Mesendoderm (in vitro differentiated cells): ENCODE measurements around the gene TMEM198.

Experiments
- DNase-seq: peaks from one replicate; pipeline ENCODE4 v3.0.0; 2013
- H2AK5ac ChIP-seq: 2 replicates; pipeline ENCODE4 v1.6.1; 2013; ENCODE audit warnings: low read length, inconsistent platforms
- H2BK120ac ChIP-seq: 2 replicates; pipeline ENCODE4 v1.6.1; 2013; ENCODE audit warnings: low read depth, mild to moderate bottlenecking, low read length, moderate library complexity, mixed read lengths
- H2BK15ac ChIP-seq: replicated peaks from 2 replicates; pipeline ENCODE4 v1.6.1; 2013; ENCODE audit warnings: low read depth, mild to moderate bottlenecking, moderate library complexity
- H2BK5ac ChIP-seq: 2 replicates; pipeline ENCODE4 v1.6.1; 2013; ENCODE audit warnings: low read length, inconsistent platforms
- H3K18ac ChIP-seq: 2 replicates; pipeline ENCODE4 v1.6.1; 2013; ENCODE audit warnings: mild to moderate bottlenecking, low read length, mixed read lengths
- H3K23ac ChIP-seq: one replicate; pipeline ENCODE4 v1.6.1; 2013; ENCODE audit warnings: low read length
- H3K27ac ChIP-seq: 2 replicates; pipeline ENCODE4 v1.5.1; 2013; ENCODE audit warnings: low read depth, mild to moderate bottlenecking, inconsistent platforms, low read length, moderate library complexity
- H3K27me3 ChIP-seq: 2 replicates; pipeline ENCODE4 v1.6.1; 2013; ENCODE audit warnings: low read length, control low read depth, mild to moderate bottlenecking, inconsistent platforms; ENCODE audit not compliant: insufficient read depth, poor library complexity
- H3K36me3 ChIP-seq: 2 replicates; pipeline ENCODE4 v1.6.1; 2013; ENCODE audit warnings: low read length, inconsistent platforms; ENCODE audit not compliant: control insufficient read depth, insufficient read depth
- H3K4ac ChIP-seq: one replicate; pipeline ENCODE4 v1.6.1; 2013; ENCODE audit warnings: low read depth, mild to moderate bottlenecking, low read length, moderate library complexity
- H3K4me1 ChIP-seq: 2 replicates; pipeline ENCODE4 v1.6.1; 2013; ENCODE audit warnings: low read depth, low read length, inconsistent platforms; ENCODE audit not compliant: control insufficient read depth
- H3K4me2 ChIP-seq: 2 replicates; pipeline ENCODE4 v1.6.1; 2013; ENCODE audit warnings: low read length
- H3K4me3 ChIP-seq: 2 replicates; pipeline ENCODE4 v1.5.1; 2013; ENCODE audit warnings: mild to moderate bottlenecking, low read length
- H3K56ac ChIP-seq: one replicate; pipeline ENCODE4 v1.6.1; 2013; ENCODE audit warnings: low read length
- H3K79me1 ChIP-seq: 2 replicates; pipeline ENCODE4 v1.6.1; 2013; ENCODE audit warnings: low read length, inconsistent platforms
- H3K79me2 ChIP-seq: 2 replicates; pipeline ENCODE4 v1.6.1; 2013; ENCODE audit warnings: mild to moderate bottlenecking, low read length; ENCODE audit not compliant: control insufficient read depth, insufficient read depth
- H3K9ac ChIP-seq: 2 replicates; pipeline ENCODE4 v1.6.1; 2013; ENCODE audit warnings: low read length, inconsistent platforms
- H4K5ac ChIP-seq: one replicate; pipeline ENCODE4 v1.6.1; 2013; ENCODE audit warnings: low read length
- H4K8ac ChIP-seq: one replicate; pipeline ENCODE4 v1.6.1; 2013; ENCODE audit warnings: low read depth, mild to moderate bottlenecking, control low read depth, low read length, moderate library complexity
- WGBS: extraction: QIAGEN DNeasy Blood & Tissue Kit; methylation state at CpG from one replicate; pipeline ENCODE4 v1.1.7; 2013; ENCODE audit warnings: low lambda C conversion rate, missing lambda C conversion rate; ENCODE audit not compliant: insufficient coverage; ENCODE audit errors: extremely low coverage; 5-methylcytosine and 5-hydroxymethylcytosine counted together

The TMEM198 gene

GRCh38 chr2:219507581-219508443 is 36.0 kb upstream of the TMEM198 start:
- no peak overlapping the region for H3K18ac ChIP-seq
- no peak for DNase-seq
- H3K4me1 ChIP-seq = peaks cover 5% of the 10 kb centered on the region
- H3K23ac ChIP-seq = no peak overlapping the region
- H4K8ac ChIP-seq = no peak overlapping the region
- H2BK15ac ChIP-seq = no peak overlapping the region
- H3K79me1 ChIP-seq = no peaks in the 10 kb centered on the region
- H3K79me2 ChIP-seq = no peaks in the 10 kb centered on the region
- no peak overlapping the region for H3K56ac ChIP-seq
- H2AK5ac ChIP-seq = no peak overlapping the region
- H3K27me3 ChIP-seq = peaks cover 11% of the 10 kb centered on the region
- H2BK5ac ChIP-seq = no peak overlapping the region
- H4K5ac ChIP-seq = no peak overlapping the region
- no peak overlapping the region for H3K27ac ChIP-seq
- no peak overlapping the region for H3K4me2 ChIP-seq
- H2BK120ac ChIP-seq = no peak overlapping the region
- H3K4me3 ChIP-seq = no peak overlapping the region
- H3K4ac ChIP-seq = no peak overlapping the region
- no peaks in the 10 kb centered on the region for H3K36me3 ChIP-seq
- no peak overlapping the region for H3K9ac ChIP-seq
- no CpG with 5 or more reads among the region's 8 CpGs for WGBS

GRCh38 chr2:219508444-219508734 is 35.4 kb upstream of the TMEM198 start:
- Histone ChIP-seq H2AK5ac (no peak overlapping the region), H3K79me2 (no peaks in the 10 kb centered on the region), H3K79me1 (no peaks in the 10 kb centered on the region), H3K4ac (no peak overlapping the region), H3K56ac (no peak overlapping the region), H4K8ac (no peak overlapping the region), H3K27me3 (peaks cover 15% of the 10 kb centered on the region), H3K36me3 (no peaks in the 10 kb centered on the region), H2BK15ac (no peak overlapping the region), H3K18ac (no peak overlapping the region), H3K23ac (no peak overlapping the region), H4K5ac (no peak overlapping the region), H2BK5ac (no peak overlapping the region), H3K9ac (no peak overlapping the region), H3K4me2 (no peak overlapping the region), H3K4me1 (peaks cover 5% of the 10 kb centered on the region), H3K27ac (no peak overlapping the region), H3K4me3 (no peak overlapping the region), H2BK120ac (no peak overlapping the region)
- whole genome bisulfite sequencing = no CpG with 5 or more reads among the region's 4 CpGs
- DNase-seq = no peak

GRCh38 chr2:219508971-219509779 is 34.7 kb upstream of the TMEM198 start:
- Histone ChIP-seq H3K9ac (peak overlapping the region; percentile 29), H2BK120ac (peak overlapping the region; percentile 29), H3K4me3 (no peak overlapping the region), H3K27me3 (peaks cover 23% of the 10 kb centered on the region), H2BK5ac (no peak overlapping the region), H3K27ac (no peak overlapping the region), H2BK15ac (no peak overlapping the region), H4K8ac (no peak overlapping the region), H3K4ac (no peak overlapping the region), H3K36me3 (no peaks in the 10 kb centered on the region), H3K18ac (no peak overlapping the region), H3K4me2 (peak overlapping the region; percentile 20), H3K56ac (peak overlapping the region; percentile 80), H4K5ac (no peak overlapping the region), H3K79me1 (no peaks in the 10 kb centered on the region), H3K23ac (no peak overlapping the region), H3K4me1 (peaks cover 7% of the 10 kb centered on the region), H2AK5ac (no peak overlapping the region), H3K79me2 (no peaks in the 10 kb centered on the region)
- WGBS = no CpG with 5 or more reads among the region's 14 CpGs
- DNase-seq = no peak

- peak overlapping the region; percentile 75 for H3K4me2 ChIP-seq
- H3K4ac ChIP-seq = no peak overlapping the region
- H2BK5ac ChIP-seq = no peak overlapping the region
- H3K9ac ChIP-seq = peak overlapping the region; percentile 56
- no peak overlapping the region for H3K27ac ChIP-seq
- H3K79me1 ChIP-seq = no peaks in the 10 kb centered on the region
- H3K36me3 ChIP-seq = no peaks in the 10 kb centered on the region
- DNase-seq = peak; percentile 87
- H3K27me3 ChIP-seq = peaks cover 23% of the 10 kb centered on the region
- H3K79me2 ChIP-seq = no peaks in the 10 kb centered on the region
- no peak overlapping the region for H3K23ac ChIP-seq
- peaks cover 7% of the 10 kb centered on the region for H3K4me1 ChIP-seq
- WGBS = no CpG with 5 or more reads among the region's 26 CpGs
- no peak overlapping the region for H3K18ac ChIP-seq
- H4K8ac ChIP-seq = no peak overlapping the region
- H4K5ac ChIP-seq = no peak overlapping the region
- no peak overlapping the region for H2AK5ac ChIP-seq
- no peak overlapping the region for H2BK120ac ChIP-seq
- H3K4me3 ChIP-seq = no peak overlapping the region
- H3K56ac ChIP-seq = peak overlapping the region; percentile 80
- no peak overlapping the region for H2BK15ac ChIP-seq
Measured at GRCh38 chr2:219509780-219510511, 33.9 kb upstream of the TMEM198 start.

GRCh38 chr2:219510512-219511135 is 33.2 kb upstream of the TMEM198 start:
- Histone ChIP-seq H4K5ac (no peak overlapping the region), H3K27ac (no peak overlapping the region), H2BK5ac (no peak overlapping the region), H2AK5ac (no peak overlapping the region), H3K56ac (peak overlapping the region; percentile 11), H3K4me1 (peaks cover 7% of the 10 kb centered on the region), H3K23ac (no peak overlapping the region), H3K9ac (no peak overlapping the region), H4K8ac (no peak overlapping the region), H3K18ac (no peak overlapping the region), H3K79me1 (no peaks in the 10 kb centered on the region), H2BK15ac (no peak overlapping the region), H3K4me2 (no peak overlapping the region), H3K4me3 (no peak overlapping the region), H3K4ac (no peak overlapping the region), H3K79me2 (no peaks in the 10 kb centered on the region), H3K36me3 (no peaks in the 10 kb centered on the region), H2BK120ac (no peak overlapping the region), H3K27me3 (peaks cover 23% of the 10 kb centered on the region)
- DNase-seq = no peak
- WGBS = no CpG with 5 or more reads among the region's 22 CpGs
